Coronary artery (tissue), 2 donors: Measurements from ENCODE around the gene CPA4.
A peak's percentile ranks its signal among the peaks of the same experiment; 100 is the strongest.

Source experiments
- DNase-seq: peaks from one replicate; pipeline ENCODE4 v3.0.0-alpha.2; 2017; ENCODE audit warnings: low spot score
- H3K27ac ChIP-seq, 2 donors: fragments of 200-600 bp; sonication (generic); one replicate each; pipeline ENCODE4 v1.5.1; 2016 to 2019
- H3K4me3 ChIP-seq: fragments of 200-600 bp; sonication (generic); 2 replicates; pipeline ENCODE4 v1.5.1; 2016; ENCODE audit warnings: mild to moderate bottlenecking, moderate library complexity
- CTCF ChIP-seq: fragments of 200-600 bp; sonication (generic); IDR thresholded peaks from one replicate; pipeline ENCODE4 v1.5.1; 2019; ENCODE audit warnings: antibody characterized with exemption

The CPA4 gene

GRCh38 chr7:130272381-130273080, 20.4 kb upstream of the CPA4 start:
- no peak for DNase-seq
- H3K4me3 ChIP-seq: peak overlapping the region; percentile 60
- H3K27ac ChIP-seq: no peak overlapping the region
- TF ChIP-seq CTCF: no peak

- Histone ChIP-seq H3K4me3 (peak overlapping the region; percentile 60), H3K27ac (no peak overlapping the region)
- TF ChIP-seq CTCF: no peak
- DNase-seq: no peak
Measured at GRCh38 chr7:130273081-130273932, 19.7 kb upstream of the CPA4 start.

- H3K4me3 ChIP-seq: peak overlapping the region; percentile 60
- no peak overlapping the region for H3K27ac ChIP-seq
- TF ChIP-seq CTCF: no peak
- no peak for DNase-seq
Measured at GRCh38 chr7:130273933-130274255, 19.1 kb upstream of the CPA4 start.

GRCh38 chr7:130274296-130274695, 18.7 kb upstream of the CPA4 start:
- no peak overlapping the region for H3K27ac ChIP-seq
- H3K4me3 ChIP-seq: no peak overlapping the region
- DNase-seq: no peak
- TF ChIP-seq CTCF: no peak

- TF ChIP-seq CTCF: no peak
- DNase-seq: no peak
- no peak overlapping the region for H3K4me3 ChIP-seq
- H3K27ac ChIP-seq: no peak overlapping the region
Measured at GRCh38 chr7:130274983-130275591, 17.9 kb upstream of the CPA4 start.

GRCh38 chr7:130275826-130276297, 17.1 kb upstream of the CPA4 start:
- DNase-seq: no peak
- Histone ChIP-seq H3K4me3 (no peak overlapping the region), H3K27ac (no peak overlapping the region)
- no peak for TF ChIP-seq CTCF
